ENCODE data around the gene ASCC1.
"Not testable (repeated sequence)": the region's sequence is repeated elsewhere in the genome, so short reads cannot be mapped to it uniquely, and the experiment has no call there.

ASCC1 gene

DNA sequence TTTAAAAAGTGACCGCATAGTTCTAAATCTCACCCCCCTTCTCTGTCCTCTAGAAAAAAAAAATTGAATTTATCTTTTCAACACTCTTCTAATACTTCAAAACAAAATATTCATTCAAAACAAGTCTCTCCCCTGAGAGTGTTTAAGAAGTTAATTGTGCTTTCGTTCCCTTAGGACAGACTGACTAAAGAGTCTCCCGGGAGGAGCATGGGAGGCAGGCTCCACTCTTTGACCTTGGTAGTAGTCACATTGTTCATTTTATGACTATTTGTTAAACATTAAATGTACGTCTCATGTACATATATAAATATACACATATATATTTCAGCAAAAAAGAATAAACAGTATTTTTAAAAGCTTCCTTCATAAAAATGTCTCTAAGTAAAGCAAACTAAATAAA, 92.5 kb downstream of the ASCC1 start:
- no peak for DNase-seq

DNA sequence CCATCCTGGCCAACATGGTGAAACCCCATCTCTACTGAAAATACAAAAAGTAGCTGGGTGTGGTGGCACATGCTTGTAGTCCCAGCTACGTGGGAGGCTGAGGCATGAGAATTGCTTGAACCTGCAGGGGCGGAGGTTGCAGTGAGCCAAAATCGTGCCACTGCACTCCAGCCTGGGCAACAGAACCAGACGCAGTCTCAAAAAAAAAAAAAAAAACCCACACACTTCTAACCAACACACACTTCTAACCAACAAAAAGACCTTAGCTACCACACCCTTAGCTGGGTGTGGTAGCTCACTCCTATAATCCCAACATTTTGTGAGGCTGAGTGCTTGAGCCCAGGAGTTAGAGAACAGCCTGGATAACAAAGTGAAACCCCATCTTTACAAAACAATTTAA, 93.9 kb downstream of the ASCC1 start:
- no peak for DNase-seq

DNA sequence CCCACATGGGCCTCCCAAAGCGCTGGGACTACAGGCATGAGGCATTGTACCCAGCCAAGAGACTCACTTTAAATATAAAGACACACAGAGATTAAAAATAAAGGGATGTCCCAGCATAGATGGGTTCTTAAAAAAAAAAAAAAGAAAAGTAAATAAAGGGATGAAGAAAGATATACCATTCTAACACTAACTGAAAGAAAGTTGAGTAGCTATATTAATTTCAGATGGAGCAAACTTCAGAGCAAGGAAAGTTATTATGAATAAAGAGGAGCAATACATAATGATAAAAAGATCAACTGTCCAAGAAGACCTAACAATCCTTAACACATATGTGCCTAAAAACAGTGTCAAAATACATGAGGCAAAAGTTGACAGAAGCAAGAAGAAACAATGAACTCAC, 94.7 kb downstream of the ASCC1 start:
- DNase-seq: no peak

DNA sequence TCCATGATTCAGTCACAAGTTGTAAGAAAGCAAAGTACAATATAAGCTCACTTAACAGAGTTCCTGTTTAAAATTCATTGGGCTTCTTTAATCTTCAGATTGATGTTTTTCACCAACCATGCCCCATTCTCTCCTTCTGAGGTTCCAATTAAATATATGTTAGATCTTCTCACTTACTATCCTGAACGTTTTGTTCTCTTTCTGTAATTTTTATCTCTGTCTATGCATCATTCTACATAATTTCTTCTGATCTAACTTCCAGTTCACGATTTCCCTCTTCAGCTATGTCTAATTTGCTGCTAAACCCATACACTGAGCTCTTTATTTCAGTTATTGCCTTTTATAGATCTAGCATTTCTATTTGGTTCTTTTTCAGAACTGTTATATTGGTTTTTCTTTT, 99.7 kb downstream of the ASCC1 start:
- no peak for DNase-seq

DNA sequence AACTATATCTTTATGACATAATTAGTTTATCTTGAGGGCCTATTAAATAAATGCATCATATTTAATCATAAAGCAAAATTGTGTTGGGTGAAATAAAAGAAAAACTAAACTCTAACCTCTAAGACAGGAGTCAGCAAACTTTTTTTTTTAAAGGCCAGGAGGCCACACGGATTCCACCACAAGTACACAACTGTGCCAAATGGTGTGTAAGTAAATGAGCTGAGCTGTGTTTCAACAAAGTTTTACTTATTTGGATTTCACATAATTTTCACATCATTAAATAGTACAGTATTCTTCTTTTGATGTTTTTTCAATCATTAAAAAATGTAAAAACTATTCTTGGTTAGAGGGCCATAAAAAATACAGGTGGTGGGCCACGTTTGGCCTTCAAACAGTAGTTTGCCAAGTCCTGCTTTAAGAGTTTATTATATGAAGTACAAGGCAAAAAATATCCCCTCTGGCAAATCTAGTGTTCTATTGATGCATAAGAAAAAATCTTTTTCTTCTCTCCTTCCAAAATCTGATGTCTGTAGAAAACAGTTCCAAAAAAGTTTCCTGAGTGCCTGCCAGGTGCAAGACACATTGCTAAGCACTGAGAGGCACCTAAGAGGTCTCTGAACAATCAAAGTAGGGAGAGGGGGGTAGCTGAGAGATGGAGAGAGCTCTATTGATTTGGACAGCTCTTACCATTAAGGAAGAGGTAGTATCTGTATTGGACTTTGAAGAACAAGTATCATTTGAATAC, 101.2 kb downstream of the ASCC1 start:
- no peak for DNase-seq

DNA sequence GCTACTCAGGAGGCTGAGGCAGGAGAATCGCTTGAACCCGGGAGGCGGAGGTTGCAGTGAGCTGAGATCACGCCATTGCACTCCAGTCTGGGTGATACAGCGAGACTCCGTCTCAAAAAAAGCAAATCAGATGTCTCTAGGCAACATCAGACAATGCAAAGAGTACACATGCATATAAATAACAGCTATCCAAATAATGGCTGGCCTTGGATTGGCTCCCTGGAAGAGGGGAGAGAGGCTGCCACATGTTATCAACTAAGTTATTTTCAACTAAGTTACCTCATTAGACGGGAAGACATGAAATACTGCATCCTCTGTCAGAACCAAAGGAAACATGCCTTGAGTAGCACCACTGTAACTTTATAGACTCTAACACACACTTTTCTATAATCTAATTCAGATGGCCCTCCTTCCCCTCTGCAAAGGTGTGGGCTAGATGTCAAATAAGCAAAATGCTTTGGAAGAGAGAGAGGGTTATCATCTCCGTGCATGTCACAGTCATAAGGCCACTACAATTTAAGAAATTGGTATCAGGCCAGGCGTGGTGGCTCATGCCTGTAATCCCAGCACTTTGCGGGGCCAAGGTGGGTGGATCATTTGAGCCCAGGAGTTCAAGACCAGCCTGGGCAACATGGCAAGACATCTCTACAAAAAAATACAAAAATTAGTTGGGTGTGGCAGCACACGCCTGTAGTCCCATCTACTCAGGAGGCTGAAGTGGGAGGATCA, 105.2 kb downstream of the ASCC1 start:
- DNase-seq: no peak

DNA sequence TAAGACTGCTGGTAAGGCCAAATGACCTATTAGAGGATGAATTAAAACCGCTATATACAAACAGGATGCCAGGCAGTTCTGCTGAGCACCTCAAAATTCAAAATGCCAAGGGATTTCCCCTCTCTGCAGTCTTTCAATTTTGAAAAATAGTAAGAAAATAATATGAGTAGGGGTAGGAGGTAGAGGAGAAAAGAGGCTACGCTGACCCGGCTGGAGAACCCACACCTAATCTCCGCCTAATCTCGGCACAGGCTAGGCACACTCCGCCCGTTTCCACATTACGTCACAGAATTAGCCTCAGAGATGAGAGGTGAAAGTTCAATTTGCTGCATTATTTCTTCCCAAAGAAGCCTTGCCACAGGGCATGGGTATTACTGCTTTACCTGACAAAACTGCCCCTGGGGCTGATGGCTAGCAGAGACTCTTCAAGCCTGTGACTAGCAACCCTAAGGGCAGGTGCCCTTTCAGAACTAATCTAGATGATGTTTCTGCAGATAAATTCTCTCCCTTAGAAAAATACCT, 106.4 kb downstream of the ASCC1 start:
- no peak for DNase-seq

DNA sequence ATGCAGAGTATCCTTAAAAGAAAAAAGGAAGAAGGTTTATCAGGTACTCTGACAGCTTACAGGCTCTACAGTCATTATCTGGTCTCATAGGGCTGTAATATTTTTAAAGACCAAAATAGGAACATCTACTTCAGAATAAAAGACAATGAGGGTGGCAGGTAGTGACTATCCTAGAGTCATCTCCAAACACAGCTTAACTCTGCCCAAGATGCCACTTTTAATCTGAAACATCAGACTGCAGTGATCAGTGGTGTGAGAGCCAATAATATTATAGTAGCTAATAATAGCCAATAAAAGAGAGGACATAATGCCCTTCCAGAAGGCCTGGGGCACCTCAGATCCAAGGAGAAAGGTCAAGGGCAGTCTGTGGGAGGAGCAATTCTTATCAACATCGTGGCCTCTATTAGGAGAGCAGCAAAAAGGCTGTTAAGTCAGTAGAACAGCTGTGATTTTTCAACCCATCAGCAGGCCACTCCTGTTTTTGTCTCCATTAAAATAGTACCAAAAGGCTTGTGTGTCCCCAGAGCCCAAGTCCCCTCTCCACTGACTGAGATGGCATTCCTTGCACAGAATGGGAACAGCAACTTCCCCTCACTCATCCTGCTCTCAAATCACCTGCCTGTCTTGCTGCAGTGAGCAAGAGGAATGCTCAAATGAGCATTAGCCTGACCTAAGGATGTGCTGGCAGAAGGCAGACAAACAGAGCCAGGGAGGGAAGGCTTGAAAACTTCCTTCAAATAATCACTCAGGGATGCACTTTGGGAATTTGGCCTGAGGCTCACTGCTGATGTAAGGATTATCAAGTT, 107.0 kb downstream of the ASCC1 start:
- no peak for DNase-seq

DNA sequence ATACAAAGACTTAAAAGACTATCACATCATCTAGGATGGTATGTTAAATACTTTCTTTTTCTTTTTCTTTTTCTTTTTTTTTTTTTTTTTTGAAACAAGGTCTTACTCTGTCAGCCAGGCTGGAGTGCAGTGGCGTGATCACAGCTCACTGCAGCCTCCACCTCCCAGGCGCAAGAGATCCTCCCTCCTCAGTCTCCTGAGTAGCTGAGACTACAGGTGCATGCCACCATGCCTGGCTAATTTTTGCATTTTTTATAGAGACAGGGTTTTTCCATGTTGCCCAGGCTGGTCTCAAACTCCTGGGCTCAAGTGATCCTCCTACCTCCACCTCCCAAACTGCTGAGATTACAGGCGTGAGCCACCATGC, 108.1 kb downstream of the ASCC1 start:
- not testable (repeated sequence) for DNase-seq

DNA sequence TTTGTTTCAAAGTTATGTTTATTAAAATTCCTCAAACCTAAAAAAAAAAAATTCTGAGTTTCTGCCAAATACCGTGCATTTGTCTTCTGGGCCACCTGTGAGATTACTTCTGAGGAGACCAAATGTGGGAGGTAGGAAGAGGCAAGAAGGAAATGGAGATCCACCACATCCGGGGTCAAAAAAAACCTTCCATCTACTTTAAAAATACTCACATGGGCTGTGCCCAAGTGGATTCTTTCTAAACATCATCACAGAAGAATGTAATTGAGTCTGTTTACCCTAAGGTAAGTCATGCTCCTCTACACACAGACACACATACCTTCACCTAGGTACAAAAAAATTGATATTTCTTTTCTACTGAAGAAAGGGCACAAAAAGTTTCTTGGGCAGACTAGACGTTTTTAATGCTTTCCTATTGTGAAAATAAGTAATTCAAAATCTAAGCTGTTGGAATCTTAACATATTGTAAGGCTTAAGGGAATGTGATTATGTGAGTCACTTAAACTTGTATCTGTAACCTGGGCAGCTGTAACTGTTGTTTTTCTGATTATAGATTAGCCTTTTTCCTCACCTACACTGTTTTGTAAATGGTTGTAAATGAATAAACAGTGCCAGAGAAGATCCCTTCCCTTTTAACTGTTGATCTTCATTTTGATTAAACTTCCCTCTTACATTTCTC, 108.6 kb downstream of the ASCC1 start:
- DNase-seq: no peak

DNA sequence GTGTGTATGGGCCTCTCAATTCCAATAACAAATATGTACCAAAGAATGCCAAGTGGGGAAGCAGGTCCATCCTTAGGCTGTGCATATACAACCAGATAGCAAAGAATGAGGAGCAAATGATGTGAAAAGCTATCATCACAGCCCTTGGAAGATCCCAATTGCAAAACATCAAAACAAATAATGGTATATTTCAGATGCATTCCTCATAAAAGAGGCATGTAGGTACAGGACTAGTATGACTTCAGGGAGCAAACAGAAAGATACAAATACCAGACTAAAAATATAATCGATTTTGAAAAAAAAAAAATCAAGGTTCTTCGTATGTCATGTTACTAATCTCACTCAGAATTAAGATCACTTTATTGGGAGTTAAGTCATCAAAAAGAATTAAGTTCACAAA, 109.2 kb downstream of the ASCC1 start:
- no peak for DNase-seq

DNA sequence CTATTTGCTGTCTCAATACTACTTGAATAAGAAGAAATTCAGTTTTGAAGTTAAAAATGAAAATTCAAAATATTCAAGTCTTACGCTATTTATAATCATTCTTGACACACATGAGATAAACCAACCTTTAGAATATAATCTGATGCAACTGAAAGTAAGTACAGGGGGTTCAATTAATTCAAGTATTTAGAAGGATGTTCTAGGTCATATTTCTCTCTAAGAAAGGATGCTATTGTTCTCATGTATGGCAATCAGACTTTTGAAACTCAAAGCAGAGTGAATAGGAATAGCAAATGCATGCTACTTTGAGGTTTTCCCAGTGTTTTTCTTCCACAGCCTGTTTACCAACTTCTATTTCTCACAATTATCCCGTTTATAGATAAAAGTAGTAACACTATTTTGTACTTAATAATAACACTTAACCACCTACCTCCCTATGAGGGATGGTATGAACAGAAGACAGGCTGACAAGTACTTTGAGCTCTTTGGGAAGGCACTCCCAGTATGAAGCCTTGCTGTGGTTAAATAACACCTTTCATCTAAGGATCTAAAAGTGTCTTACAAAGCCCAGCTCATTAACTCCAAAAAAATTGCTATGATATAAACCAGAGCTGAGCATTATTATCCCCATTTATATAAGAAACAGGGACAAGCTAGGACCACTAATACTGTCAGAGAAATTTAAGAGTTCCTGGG, 109.8 kb downstream of the ASCC1 start:
- DNase-seq: no peak

DNA sequence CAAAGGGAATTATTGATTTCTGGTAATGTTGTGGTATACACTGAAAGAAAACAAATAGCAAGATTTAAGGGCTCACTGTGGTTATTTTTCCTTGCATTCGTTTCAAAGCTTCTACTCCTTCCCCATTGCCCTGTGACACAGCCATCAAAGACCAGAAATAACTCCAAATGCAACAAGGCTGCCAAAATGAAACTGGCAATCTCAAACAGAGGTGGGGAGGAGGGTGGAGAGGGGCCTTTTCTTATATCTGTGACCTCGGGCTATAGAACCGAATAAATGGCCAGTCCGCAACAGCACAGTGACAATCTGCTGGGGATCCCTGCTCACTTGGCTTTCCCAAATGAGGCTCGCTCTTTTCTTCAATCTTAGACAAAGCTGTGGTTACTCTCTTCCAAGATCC, 110.4 kb downstream of the ASCC1 start:
- no peak for DNase-seq

DNA sequence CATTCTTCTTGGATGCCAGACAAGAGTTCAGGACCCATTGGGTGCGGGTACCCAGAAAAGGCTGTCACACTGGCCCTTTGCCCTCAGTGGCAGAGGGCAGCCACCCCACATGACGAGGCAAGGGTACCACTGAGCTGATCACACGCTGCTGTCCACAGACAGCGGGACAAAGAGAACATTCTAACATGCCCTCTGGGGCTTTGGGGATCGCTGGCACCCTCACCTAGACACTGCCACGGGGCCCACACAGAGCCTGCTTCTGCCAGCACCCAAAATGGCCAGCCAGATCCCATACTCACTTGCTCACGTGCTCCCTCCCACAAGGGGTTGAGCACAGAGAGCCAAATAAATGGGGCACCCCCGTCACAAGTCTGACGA, 111.0 kb downstream of the ASCC1 start:
- no peak for DNase-seq

DNA sequence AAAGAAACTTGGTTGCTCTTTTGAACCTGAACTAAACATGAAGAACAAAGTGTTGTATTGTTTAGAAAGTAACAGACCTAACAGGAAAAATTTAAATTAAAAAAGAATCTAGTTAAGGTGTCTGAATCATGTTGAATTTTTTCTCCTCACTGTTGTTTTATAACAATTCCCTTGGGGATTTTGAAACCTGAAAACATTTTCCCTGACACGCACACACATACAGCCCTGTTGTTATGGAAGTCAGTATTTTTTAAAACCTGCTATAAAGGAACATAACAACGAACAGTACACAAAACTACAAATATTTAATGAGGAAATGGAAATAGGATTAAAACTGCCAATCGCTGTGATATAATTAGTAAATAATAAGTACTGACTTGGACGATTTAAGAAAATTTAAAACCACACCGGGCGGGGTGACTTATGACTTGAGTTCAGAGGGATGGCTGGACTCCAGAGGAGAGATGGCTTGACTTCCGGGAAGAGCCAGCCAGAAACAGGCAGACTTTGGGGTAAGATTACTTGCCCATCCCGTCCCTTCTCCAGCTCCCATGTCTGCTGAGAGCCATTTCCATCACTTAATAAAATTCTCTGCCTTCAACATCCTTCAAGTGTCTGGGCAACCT, 111.5 kb downstream of the ASCC1 start:
- no peak for DNase-seq

DNA sequence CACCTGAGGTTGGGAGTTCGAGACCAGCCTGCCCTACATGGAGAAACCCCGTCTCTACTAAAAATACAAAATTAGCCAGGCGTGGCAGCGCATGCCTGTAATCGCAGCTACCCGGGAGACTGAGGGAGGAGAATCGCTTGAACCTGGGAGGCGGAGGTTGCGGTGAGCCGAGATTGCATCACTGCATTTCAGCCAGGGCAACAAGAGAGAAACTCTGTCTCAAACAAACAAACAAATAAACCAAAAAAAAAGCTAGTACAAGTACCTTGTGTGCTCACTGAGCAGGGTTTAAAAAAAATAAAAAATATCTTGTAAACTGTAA, 116.5 kb downstream of the ASCC1 start:
- no peak for DNase-seq

DNA sequence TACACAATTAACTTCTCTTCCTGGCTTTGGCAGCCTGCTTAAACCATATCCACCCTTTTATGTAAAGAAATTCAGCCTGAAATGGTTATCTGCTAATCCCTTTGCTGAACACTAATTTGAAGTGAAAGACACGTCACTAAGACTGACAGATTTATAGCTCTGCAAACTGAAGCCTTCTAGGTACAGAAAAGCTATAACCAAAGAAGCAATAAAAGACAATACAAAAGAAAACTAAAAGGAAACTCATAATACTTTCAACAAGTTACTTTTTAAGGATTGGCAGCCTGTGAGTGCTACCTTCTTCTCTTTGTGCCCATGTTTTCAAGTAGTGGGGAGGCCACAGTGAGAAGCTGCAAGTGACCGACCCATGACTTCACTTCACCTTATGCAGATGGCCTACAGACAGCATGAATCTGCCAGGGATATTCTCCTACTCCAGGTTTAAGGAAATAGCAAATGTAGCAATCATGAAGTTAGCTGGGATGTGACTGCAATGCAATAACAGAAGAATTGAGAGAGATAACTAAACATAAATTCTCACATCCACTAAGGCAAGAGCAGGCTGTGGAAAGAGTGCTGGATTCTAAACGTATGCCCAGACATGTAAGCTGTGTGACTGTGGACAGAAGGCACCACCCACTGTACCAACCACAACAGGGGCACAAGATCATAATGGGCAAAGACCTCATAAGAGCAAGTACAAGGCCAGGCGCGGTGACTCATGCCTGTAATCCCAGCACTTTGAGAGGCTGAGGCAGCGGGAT, 117.1 kb downstream of the ASCC1 start:
- DNase-seq: no peak

DNA sequence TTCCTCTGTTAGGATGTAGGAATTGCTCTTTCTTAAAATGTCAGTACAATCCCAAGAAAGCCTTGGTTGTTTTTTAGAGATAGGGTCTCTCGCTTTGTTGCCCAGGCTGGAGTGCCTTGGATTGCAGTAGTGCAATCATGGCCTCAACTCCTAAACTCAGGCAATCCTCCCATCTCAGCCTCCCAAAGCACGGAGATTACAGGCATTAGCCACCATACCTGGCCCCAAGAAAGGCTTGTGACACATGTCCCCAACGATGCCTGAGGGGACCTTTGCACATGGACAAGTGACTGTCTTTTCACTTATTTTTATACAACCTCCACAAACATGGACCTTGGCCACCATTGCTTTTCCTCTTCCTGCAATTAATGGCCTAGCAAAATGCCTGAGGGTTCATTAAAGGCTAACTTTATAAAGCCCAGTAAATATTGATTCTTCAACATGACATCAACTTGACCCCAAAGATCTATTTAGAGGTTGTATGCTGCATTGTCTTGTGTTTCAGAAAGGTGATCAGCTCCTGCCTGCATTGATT, 117.7 kb downstream of the ASCC1 start:
- DNase-seq: no peak

DNA sequence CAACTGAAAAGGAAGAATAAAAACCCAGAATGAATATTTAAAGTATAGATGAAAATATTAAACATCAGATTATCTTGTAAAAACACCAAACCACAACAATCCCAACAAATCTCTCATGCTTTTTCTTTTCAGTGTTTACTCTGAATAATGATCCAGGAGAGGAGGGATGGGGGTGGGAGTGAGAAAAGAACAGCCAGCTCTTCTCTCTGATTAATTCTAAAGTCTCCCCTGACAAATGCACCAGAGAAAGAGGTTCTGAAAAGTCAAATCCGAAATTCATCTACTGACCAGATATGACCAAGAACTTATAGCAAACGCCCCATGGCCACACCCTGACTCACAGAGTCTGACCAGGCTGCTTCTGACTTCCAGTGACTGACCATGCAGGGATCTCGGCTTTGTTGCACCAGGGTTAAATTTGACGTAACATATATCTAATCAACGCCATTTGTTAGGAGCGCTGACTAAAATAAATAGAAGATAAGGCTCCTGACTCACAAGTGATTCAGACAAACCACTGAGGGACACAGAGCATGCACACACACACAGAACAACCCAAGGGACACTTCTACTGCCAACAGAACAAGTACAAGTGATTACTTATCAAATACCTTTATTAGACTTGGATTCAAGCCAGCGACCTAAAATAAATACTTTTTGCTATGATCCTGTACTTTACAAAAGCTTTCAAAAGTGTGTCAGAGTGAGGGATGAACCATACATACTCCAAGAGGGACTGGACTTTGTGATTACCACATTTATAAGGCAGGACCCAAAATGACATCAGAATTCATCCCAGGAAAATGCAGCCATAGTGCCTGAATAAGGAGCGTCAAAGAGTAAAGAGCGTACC, 118.4 kb downstream of the ASCC1 start:
- DNase-seq: no peak

Measured in SIG-M5 (cell line).